Mammary epithelial cell (primary cell): Measurements from ENCODE around the gene SRGN.

Experiments
- CTCF ChIP-seq, 2 donors: IDR thresholded peaks in 1 of 2; conservative IDR thresholded peaks in 1 of 2; 2 replicates each; pipeline ENCODE4 v1.5.1; 2011 to 2012; ENCODE audit warnings: inconsistent platforms in 2 of 2, low read length in 2 of 2, mild to moderate bottlenecking in 2 of 2, control low read depth in 1 of 2, low read depth in 1 of 2; ENCODE audit not compliant: insufficient read depth in 1 of 2; ENCODE audit errors: extremely low read depth in 1 of 2
- EZH2 ChIP-seq: IDR thresholded peaks from 2 replicates; pipeline ENCODE4 v1.6.1; 2012; ENCODE audit warnings: low read length, inconsistent platforms, borderline replicate concordance

- TF ChIP-seq CTCF (conservative IDR thresholded peaks at IDR 0.05 in 1 of 2, IDR thresholded peaks at IDR 0.05 in 1 of 2; ENCODE audit: extremely low read depth in 1 of 2, insufficient read depth in 1 of 2, low read depth in 1 of 2, low read length in 2 of 2) (no peak), EZH2 (no peak)
Observed at GRCh38 chr10:69091143-69091651, 3.3 kb downstream of the SRGN start.
